Ovary (tissue), 3 donors: Measurements from ENCODE around the gene GRAMD4.

Experiments used
- POLR2A ChIP-seq: fragments of 450-650 bp; IDR thresholded peaks from one replicate; pipeline ENCODE4 v1.6.1; 2017; ENCODE audit warnings: antibody characterized with exemption, mild to moderate bottlenecking, moderate library complexity
- TF ChIP-seq, protein P1 (sequence below), 3 donors: fragments of 450-650 bp in 2 of 3; fragments of 200-600 bp in 1 of 3; IDR thresholded peaks; one replicate each; pipeline versions ENCODE4 v1.5.1 to v1.8.0; 2016 to 2022; ENCODE audit warnings: antibody characterized with exemption in 3 of 3, mild to moderate bottlenecking in 1 of 3
- donor health status: DM: no; HTN: no; CAD: no.

DNA sequence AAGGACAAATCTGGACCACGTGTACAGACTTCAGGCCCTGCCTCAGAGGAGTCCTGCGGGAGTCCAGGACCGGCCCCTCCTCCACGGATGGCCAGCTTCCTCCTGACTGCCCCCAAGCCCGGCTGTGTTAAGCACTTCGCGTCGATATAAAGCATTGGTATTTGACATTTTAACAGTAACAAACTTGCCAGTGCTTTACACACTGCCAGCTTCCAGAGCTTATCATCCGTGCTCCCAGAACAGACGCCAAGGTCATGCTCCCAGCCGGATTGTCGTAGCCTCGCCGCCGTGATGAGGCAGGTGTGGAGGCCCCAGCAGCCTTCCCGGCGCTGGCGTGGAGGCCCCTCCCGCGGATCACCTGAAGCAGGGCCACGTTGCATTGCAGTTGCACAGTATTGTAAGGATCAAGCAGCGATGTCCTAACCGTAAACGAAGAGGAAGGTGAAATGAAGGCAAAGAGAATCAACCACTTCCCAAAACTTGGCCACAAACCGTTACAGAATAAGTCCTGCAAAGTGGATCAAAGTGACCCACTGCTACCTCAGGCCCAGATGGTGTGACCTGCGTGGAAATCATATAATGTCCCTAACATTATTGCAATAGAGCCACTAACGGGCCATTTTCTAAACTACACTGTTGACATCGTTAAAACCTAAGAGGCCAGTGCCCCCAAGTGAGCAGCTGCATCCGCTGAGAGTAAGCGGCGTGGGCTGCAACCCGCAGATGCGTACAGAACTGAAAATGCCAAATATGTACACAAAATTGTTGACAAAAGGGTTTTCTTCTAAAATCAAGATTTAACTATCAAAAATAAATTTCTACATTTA is 66.2 kb downstream of the GRAMD4 start:
- TF ChIP-seq, protein P1, sequence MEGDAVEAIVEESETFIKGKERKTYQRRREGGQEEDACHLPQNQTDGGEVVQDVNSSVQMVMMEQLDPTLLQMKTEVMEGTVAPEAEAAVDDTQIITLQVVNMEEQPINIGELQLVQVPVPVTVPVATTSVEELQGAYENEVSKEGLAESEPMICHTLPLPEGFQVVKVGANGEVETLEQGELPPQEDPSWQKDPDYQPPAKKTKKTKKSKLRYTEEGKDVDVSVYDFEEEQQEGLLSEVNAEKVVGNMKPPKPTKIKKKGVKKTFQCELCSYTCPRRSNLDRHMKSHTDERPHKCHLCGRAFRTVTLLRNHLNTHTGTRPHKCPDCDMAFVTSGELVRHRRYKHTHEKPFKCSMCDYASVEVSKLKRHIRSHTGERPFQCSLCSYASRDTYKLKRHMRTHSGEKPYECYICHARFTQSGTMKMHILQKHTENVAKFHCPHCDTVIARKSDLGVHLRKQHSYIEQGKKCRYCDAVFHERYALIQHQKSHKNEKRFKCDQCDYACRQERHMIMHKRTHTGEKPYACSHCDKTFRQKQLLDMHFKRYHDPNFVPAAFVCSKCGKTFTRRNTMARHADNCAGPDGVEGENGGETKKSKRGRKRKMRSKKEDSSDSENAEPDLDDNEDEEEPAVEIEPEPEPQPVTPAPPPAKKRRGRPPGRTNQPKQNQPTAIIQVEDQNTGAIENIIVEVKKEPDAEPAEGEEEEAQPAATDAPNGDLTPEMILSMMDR (IDR thresholded peaks at IDR 0.05), result no peak
- no peak for TF ChIP-seq POLR2A
